ENCODE results near the gene SLC19A1.
"Not testable (repeated sequence)": the region's sequence is repeated elsewhere in the genome, so short reads cannot be mapped to it uniquely, and the experiment has no call there.

SLC19A1 gene

DNA sequence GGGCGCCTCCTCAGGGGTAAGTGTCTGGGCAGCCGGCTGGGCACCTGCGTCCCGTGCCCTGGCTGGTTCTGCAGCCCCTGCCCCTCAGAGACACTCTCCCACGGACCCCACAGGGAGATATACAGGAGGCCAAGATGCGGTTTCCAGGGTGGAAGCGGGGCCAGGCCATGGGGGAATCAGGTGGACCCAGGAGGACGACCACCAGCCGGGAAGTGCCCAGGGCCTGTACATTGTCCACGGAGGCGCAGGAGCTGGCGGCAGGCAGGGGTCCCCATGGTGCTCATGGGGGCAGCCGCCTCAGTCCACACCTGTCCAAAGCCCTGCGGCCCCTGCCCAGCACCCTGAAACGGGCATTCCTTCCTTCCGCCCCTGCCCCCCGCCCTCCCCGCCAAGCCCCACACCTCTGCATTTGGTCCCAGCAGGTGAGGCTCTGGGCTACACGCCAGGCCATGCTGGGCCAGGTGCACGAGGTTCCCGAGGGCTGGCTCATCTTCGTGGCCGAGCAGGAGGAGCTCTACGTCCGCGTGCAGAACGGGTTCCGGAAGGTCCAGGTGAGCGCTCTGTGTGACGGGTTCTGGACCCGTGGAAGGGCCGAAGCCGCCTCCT, 36.7 kb downstream of the SLC19A1 start:
- Histone ChIP-seq H3K9ac (ENCODE audit: low read depth, low read length) (no peak overlapping the region), H3K4me3 (ENCODE audit: low read length) (no peak overlapping the region), H3K9me3 (ENCODE audit: insufficient read depth, low read depth, low read length) (no peaks in the 10 kb centered on the region), H3K27me3 (ENCODE audit: insufficient read depth, low read length) (no peaks in the 10 kb centered on the region), H3K27ac (ENCODE audit: low read depth, low read length) (no peak overlapping the region), H3K36me3 (ENCODE audit: insufficient read depth, low read length) (peaks cover 25% of the 10 kb centered on the region), H3K4me1 (ENCODE audit: insufficient read depth, low read length) (no peaks in the 10 kb centered on the region)
- WGBS = 92% methylated on average over 33 of the region's 33 CpGs

DNA sequence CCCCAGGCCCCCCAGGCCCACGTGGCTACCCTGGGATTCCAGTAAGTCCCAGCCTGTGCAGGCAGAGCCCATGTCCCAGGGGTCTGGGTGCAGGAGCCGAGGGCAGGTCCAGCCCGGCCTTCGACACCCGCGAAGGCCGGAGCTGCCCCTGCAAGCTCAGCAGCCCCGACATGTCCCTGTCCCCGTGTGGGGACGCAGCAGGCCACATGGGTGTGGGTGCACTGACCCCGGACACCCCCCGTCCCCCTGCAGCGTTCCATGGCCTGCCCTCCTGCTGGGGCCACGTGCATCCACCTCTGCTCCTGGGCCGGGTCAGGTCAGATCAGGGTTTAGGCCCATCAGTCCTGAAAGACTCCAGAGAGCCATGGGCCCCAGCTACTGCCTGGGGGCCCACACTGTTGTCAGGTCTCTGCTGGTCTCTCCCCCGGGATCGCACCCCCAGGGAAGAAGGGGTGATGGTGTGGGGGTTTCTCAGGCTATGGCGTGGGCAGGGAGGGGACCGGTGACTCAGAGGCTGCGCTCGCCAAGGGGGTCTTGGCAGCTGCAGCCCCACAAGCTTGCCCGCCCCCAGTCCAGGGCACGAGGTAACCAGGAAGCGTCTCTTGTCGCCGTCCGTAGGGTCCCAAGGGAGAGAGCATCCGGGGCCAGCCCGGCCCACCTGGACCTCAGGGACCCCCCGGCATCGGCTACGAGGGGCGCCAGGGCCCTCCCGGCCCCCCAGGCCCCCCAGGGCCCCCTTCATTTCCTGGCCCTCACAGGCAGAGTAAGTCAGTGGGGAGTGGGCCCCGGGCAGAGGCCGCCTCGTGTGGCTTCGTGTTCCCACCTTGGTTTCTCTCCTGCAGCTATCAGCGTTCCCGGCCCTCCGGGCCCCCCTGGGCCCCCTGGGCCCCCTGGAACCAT, 37.5 kb downstream of the SLC19A1 start:
- no peak overlapping the region for H3K9ac ChIP-seq (ENCODE audit: low read depth, low read length)
- no peaks in the 10 kb centered on the region for H3K27me3 ChIP-seq (ENCODE audit: insufficient read depth, low read length)
- H3K4me3 ChIP-seq (ENCODE audit: low read length) = no peak overlapping the region
- no peaks in the 10 kb centered on the region for H3K4me1 ChIP-seq (ENCODE audit: insufficient read depth, low read length)
- no peaks in the 10 kb centered on the region for H3K9me3 ChIP-seq (ENCODE audit: insufficient read depth, low read depth, low read length)
- WGBS = 94% methylated on average over 41 of the region's 41 CpGs
- no peak overlapping the region for H3K27ac ChIP-seq (ENCODE audit: low read depth, low read length)
- H3K36me3 ChIP-seq (ENCODE audit: insufficient read depth, low read length) = peaks cover 23% of the 10 kb centered on the region

DNA sequence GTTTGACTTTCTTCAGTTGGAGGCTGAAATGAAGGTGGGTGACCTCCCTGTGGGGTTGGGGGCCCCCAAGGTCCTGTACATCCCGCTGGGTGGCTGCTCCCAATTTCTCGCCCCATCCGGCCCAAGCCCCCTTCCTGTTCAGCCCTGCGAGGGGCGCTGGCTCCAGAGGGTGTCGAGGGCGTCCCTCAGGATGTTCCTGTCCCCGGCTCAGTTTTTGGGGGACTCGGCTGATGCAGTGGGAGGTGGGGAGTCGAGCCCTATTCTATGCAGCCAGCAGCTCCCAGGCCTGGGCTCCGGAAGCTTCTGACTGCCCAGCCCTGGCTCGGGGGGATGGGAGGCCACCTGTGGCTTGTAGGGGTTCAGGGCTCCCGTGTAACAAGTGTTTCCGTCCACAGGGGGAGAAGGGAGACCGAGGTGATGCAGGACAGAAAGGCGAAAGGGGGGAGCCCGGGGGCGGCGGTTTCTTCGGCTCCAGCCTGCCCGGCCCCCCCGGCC, 38.2 kb downstream of the SLC19A1 start:
- H3K36me3 ChIP-seq (ENCODE audit: insufficient read depth, low read length) = peaks cover 24% of the 10 kb centered on the region
- H3K9ac ChIP-seq (ENCODE audit: low read depth, low read length) = no peak overlapping the region
- no peak overlapping the region for H3K27ac ChIP-seq (ENCODE audit: low read depth, low read length)
- no peaks in the 10 kb centered on the region for H3K4me1 ChIP-seq (ENCODE audit: insufficient read depth, low read length)
- H3K4me3 ChIP-seq (ENCODE audit: low read length) = no peak overlapping the region
- 94% methylated on average over 22 of the region's 22 CpGs for WGBS
- H3K9me3 ChIP-seq (ENCODE audit: insufficient read depth, low read depth, low read length) = no peaks in the 10 kb centered on the region
- no peaks in the 10 kb centered on the region for H3K27me3 ChIP-seq (ENCODE audit: insufficient read depth, low read length)

DNA sequence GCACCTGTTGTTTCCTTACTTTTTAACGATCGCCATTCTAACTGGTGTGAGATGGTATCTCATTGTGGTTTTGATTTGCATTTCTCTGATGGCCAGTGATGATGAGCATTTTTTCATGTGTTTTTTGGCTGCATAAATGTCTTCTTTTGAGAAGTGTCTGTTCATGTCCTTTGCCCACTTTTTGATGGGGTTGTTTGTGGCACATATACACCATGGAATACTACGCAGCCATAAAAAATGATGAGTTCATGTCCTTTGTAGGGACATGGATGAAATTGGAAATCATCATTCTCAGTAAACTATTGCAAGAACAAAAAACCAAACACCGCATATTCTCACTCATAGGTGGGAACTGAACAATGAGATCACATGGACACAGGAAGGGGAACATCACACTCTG, 39.0 kb downstream of the SLC19A1 start:
- H3K9ac ChIP-seq (ENCODE audit: low read depth, low read length); H3K27me3 ChIP-seq (ENCODE audit: insufficient read depth, low read length); H3K4me1 ChIP-seq (ENCODE audit: insufficient read depth, low read length); H3K4me3 ChIP-seq (ENCODE audit: low read length); H3K27ac ChIP-seq (ENCODE audit: low read depth, low read length); H3K9me3 ChIP-seq (ENCODE audit: insufficient read depth, low read depth, low read length): not testable (repeated sequence)
- WGBS = no CpG with 5 or more reads among the region's 4 CpGs
- peaks cover 28% of the 10 kb centered on the region for H3K36me3 ChIP-seq (ENCODE audit: insufficient read depth, low read length)

DNA sequence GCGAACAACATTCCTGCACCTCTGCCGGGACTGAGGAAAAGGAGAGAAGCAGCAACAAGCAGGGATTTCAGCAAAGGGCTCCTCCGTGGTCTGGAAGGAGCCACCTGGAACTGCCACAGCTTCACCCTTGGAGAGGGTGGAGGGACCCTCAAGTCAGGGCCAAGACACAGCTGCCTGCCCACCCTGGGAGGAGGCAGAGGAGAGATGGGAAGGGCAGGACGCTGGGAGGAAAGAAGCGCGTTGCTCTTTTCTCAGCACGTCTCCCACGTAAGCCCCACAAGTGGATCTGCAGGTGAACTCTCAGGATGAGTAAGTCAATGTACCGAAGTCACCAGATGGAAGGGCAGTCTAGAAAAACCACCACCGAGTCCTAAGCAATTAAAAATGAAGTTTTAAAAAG, 39.6 kb downstream of the SLC19A1 start:
- H3K4me3 ChIP-seq (ENCODE audit: low read length) = no peak overlapping the region
- 95% methylated on average over 10 of the region's 10 CpGs for WGBS
- peaks cover 26% of the 10 kb centered on the region for H3K36me3 ChIP-seq (ENCODE audit: insufficient read depth, low read length)

DNA sequence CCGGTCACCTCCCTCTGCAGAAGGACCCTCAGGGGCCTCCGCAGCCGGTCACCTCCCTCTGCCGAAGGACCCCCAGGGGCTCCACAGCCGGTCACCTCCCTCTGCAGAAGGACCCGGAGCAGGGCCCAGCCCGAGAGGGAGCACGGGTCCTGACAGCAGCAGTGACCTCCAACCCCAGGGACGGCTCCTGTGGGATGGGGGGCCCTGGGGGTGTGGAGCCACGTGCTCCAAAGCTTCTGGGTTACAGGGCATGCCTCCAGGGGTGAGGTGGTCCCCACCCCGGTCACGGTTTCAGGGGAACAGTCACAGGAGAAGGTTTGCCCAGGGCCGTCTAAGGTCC, 40.3 kb downstream of the SLC19A1 start:
- H3K4me3 ChIP-seq (ENCODE audit: low read length) = no peak overlapping the region
- H3K4me1 ChIP-seq (ENCODE audit: insufficient read depth, low read length) = no peaks in the 10 kb centered on the region
- peaks cover 30% of the 10 kb centered on the region for H3K36me3 ChIP-seq (ENCODE audit: insufficient read depth, low read length)
- WGBS = 94% methylated on average over 13 of the region's 13 CpGs
- H3K27ac ChIP-seq (ENCODE audit: low read depth, low read length) = no peak overlapping the region
- no peak overlapping the region for H3K9ac ChIP-seq (ENCODE audit: low read depth, low read length)
- H3K27me3 ChIP-seq (ENCODE audit: insufficient read depth, low read length) = no peaks in the 10 kb centered on the region
- H3K9me3 ChIP-seq (ENCODE audit: insufficient read depth, low read depth, low read length) = no peaks in the 10 kb centered on the region

More for the DNA sequence above, 39.6 kb downstream of the SLC19A1 start:
- no peak overlapping the region for H3K9ac ChIP-seq (ENCODE audit: low read depth, low read length)
- no peaks in the 10 kb centered on the region for H3K4me1 ChIP-seq (ENCODE audit: insufficient read depth, low read length)
- H3K9me3 ChIP-seq (ENCODE audit: insufficient read depth, low read depth, low read length) = no peaks in the 10 kb centered on the region
- no peak overlapping the region for H3K27ac ChIP-seq (ENCODE audit: low read depth, low read length)
- no peaks in the 10 kb centered on the region for H3K27me3 ChIP-seq (ENCODE audit: insufficient read depth, low read length)

DNA sequence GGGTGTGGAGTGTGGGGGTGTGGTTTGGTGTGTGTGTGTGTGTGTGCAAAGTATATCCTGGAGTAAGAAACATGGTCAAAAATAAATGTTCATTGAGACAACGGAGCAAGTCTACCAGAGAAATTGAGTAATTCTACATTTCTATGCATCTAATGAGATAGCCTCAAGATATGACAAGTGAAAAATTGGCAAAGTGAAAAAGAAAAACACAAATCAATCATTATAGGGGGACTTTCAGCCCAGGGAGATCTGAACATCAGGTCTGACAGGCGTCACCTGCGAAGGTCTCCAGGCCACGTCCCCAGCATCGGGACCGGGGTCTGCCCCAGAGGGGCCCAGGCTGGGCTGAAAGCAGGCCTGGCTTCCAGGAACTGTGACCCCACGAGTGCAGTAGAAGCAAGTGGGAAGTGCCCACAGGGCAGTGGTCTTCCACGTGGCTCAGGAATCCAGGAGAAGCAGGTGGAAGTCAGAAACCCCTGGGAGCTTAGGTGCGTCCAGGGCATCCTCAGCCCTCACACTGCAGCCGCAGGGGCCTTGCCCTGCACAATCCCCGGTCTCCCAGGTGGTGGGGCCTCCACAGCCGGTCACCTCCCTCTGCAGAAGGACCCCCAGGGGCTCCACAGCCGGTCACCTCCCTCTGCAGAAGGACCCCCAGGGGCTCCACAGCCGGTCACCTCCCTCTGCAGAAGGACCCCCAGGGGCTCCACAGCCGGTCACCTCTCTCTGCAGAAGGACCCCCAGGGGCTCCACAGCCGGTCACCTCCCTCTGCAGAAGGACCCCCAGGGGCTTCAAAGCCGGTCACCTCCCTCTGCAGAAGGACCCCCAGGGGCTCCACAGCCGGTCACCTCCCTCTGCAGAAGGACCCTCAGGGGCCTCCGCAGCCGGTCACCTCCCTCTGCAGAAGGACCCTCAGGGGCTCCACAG, 40.9 kb downstream of the SLC19A1 start:
- not testable (repeated sequence) for H3K9me3 ChIP-seq (ENCODE audit: insufficient read depth, low read depth, low read length); H3K27ac ChIP-seq (ENCODE audit: low read depth, low read length); H3K4me1 ChIP-seq (ENCODE audit: insufficient read depth, low read length); H3K9ac ChIP-seq (ENCODE audit: low read depth, low read length); H3K27me3 ChIP-seq (ENCODE audit: insufficient read depth, low read length); H3K4me3 ChIP-seq (ENCODE audit: low read length)
- peaks cover 36% of the 10 kb centered on the region for H3K36me3 ChIP-seq (ENCODE audit: insufficient read depth, low read length)
- WGBS = 90% methylated on average over 19 of the region's 20 CpGs

DNA sequence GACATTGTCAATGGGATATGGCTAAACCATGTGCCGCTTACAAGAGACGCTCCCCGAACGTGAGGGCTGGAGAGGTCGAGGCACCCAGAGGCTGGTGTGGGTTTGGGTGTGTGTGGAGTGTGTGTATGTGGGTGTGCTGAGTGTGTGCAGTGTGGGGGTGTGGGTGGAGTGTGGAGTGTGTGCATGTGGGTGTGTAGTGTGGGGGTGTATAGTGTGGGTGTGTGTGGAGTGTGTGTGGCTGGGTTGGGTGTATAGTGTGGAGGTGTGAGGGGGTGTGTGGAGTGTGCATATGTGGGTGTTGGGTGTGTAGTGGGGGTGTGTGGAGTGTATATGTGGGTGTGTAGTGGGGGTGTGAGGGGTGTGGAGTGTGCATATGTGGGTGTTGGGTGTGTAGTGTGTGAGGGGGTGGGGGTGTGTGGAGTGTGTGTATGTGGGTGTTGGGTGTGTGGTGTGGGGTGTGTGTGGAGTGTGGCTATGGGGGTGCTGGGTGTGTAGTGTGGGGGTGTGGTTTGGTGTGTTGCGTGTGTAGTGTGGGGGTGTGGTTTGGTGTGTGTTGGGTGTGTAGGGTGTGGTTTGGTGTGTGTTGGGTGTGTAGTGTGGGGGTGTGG, 42.2 kb downstream of the SLC19A1 start:
- WGBS = 89% methylated on average over 5 of the region's 6 CpGs
- no peak overlapping the region for H3K27ac ChIP-seq (ENCODE audit: low read depth, low read length)
- H3K9ac ChIP-seq (ENCODE audit: low read depth, low read length) = no peak overlapping the region
- peaks cover 43% of the 10 kb centered on the region for H3K36me3 ChIP-seq (ENCODE audit: insufficient read depth, low read length)
- H3K9me3 ChIP-seq (ENCODE audit: insufficient read depth, low read depth, low read length) = no peaks in the 10 kb centered on the region
- no peaks in the 10 kb centered on the region for H3K4me1 ChIP-seq (ENCODE audit: insufficient read depth, low read length)
- H3K4me3 ChIP-seq (ENCODE audit: low read length) = no peak overlapping the region
- no peaks in the 10 kb centered on the region for H3K27me3 ChIP-seq (ENCODE audit: insufficient read depth, low read length)

DNA sequence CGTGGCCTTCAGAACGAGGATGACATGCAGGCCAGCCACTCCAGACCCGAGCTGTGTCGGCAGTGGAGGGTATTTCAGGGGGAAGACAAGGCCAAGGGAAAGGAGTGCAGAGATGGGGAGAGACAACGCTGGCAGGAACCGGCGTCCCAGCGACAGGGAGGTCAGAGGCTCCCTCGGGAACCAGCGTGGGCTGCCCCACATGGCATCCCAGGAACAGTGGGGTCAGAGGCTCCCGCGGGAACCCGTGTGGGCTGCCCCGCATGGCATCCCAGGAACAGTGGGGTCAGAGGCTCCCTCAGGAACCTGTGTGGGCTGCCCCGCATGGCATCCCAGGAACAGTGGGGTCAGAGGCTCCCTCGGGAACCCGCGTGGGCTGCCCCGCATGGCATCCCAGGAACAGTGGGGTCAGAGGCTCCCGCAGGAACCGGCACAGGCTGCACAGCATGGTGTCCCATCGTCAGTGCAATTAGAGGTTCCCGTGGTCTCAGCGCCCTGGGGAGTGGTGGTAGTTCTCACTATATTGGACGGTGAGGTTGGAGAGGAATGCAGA, 43.0 kb downstream of the SLC19A1 start:
- H3K27ac ChIP-seq (ENCODE audit: low read depth, low read length) = no peak overlapping the region
- no peak overlapping the region for H3K4me3 ChIP-seq (ENCODE audit: low read length)
- WGBS = 90% methylated on average over 25 of the region's 25 CpGs
- H3K4me1 ChIP-seq (ENCODE audit: insufficient read depth, low read length) = no peaks in the 10 kb centered on the region
- no peaks in the 10 kb centered on the region for H3K9me3 ChIP-seq (ENCODE audit: insufficient read depth, low read depth, low read length)
- no peak overlapping the region for H3K9ac ChIP-seq (ENCODE audit: low read depth, low read length)
- H3K27me3 ChIP-seq (ENCODE audit: insufficient read depth, low read length) = no peaks in the 10 kb centered on the region
- peaks cover 45% of the 10 kb centered on the region for H3K36me3 ChIP-seq (ENCODE audit: insufficient read depth, low read length)

DNA sequence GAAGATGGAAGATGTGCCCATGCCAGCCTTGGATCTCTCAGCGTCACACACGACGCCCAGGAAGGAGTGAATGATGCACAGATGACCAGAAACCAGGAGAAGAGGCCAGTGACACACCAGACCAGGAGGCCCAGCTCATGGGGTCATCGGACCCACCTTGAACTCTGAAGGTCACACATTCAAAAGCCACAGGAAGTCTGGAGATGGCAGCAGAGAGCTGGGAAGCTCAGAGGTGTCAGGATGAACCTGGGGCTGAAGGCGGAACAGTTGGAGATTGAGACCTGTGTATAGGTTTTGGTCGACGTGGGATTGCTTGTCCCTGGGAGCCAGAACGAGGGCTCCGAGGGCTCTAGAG, 43.6 kb downstream of the SLC19A1 start:
- Histone ChIP-seq H3K4me3 (ENCODE audit: low read length) (no peak overlapping the region), H3K4me1 (ENCODE audit: insufficient read depth, low read length) (no peaks in the 10 kb centered on the region), H3K27me3 (ENCODE audit: insufficient read depth, low read length) (no peaks in the 10 kb centered on the region), H3K9me3 (ENCODE audit: insufficient read depth, low read depth, low read length) (no peaks in the 10 kb centered on the region), H3K27ac (ENCODE audit: low read depth, low read length) (no peak overlapping the region), H3K36me3 (ENCODE audit: insufficient read depth, low read length) (peaks cover 45% of the 10 kb centered on the region), H3K9ac (ENCODE audit: low read depth, low read length) (no peak overlapping the region)
- WGBS = 95% methylated on average over 9 of the region's 9 CpGs
